ENCODE results near the gene MCM3AP.
"Not testable (repeated sequence)": the region's sequence is repeated elsewhere in the genome, so short reads cannot be mapped to it uniquely, and the experiment has no call there.

Gene MCM3AP

GRCh38 chr21:46268371-46268770 lies 17.0 kb downstream of the MCM3AP start:
- no peak for FAIRE-seq

GRCh38 chr21:46266946-46267345 lies 18.5 kb downstream of the MCM3AP start:
- FAIRE-seq = no peak

- FAIRE-seq = no peak
Observed at GRCh38 chr21:46265736-46266525, 19.5 kb downstream of the MCM3AP start.

- FAIRE-seq = no peak
Observed at GRCh38 chr21:46264690-46265144, 20.7 kb downstream of the MCM3AP start.

- FAIRE-seq = no peak
Observed at GRCh38 chr21:46264046-46264689, 21.2 kb downstream of the MCM3AP start.

- no peak for FAIRE-seq
Observed at GRCh38 chr21:46256501-46256994, 28.9 kb downstream of the MCM3AP start.

- no peak for FAIRE-seq
Observed at GRCh38 chr21:46255758-46256337, 29.6 kb downstream of the MCM3AP start.

GRCh38 chr21:46255166-46255565 lies 30.2 kb downstream of the MCM3AP start:
- no peak for FAIRE-seq

- no peak for FAIRE-seq
Observed at GRCh38 chr21:46254208-46254975, 31.0 kb downstream of the MCM3AP start.

- no peak for FAIRE-seq
Observed at GRCh38 chr21:46253610-46254124, 31.7 kb downstream of the MCM3AP start.

GRCh38 chr21:46252840-46253239 lies 32.6 kb downstream of the MCM3AP start:
- FAIRE-seq = no peak

- no peak for FAIRE-seq
Observed at GRCh38 chr21:46250146-46250725, 35.2 kb downstream of the MCM3AP start.

- no peak for FAIRE-seq
Observed at GRCh38 chr21:46248827-46249226, 36.6 kb downstream of the MCM3AP start.

GRCh38 chr21:46248422-46248782 lies 37.0 kb downstream of the MCM3AP start:
- no peak for FAIRE-seq

- FAIRE-seq = no peak
Observed at GRCh38 chr21:46247699-46248421, 37.6 kb downstream of the MCM3AP start.

GRCh38 chr21:46246345-46246744 lies 39.1 kb downstream of the MCM3AP start:
- no peak for FAIRE-seq

- FAIRE-seq = no peak
Observed at GRCh38 chr21:46245213-46245915, 40.0 kb downstream of the MCM3AP start.

GRCh38 chr21:46244602-46245001 lies 40.8 kb downstream of the MCM3AP start:
- no peak for FAIRE-seq

GRCh38 chr21:46243960-46244361 lies 41.5 kb downstream of the MCM3AP start:
- no peak for FAIRE-seq

GRCh38 chr21:46243325-46243724 lies 42.1 kb downstream of the MCM3AP start:
- no peak for FAIRE-seq

GRCh38 chr21:46241577-46241976 lies 43.8 kb downstream of the MCM3AP start:
- FAIRE-seq = not testable (repeated sequence)

All from TTC549 (cell line).